ENCODE results near the gene SULT1C2. TPM values are rescaled to one million over a fixed set of nuclear protein-coding genes. Genes with fewer than 3 reads are reported as not detected.

The SULT1C2 gene
- total RNA-seq, 1 experiment from 2014 or later = 1.6 TPM

- no peaks in the 10 kb centered on the region for H3K79me2 ChIP-seq (ENCODE audit: insufficient read depth, low read length)
- Mint-ChIP-seq H3K4me1 (0 out of 4 replicates have a peak, but pooled peaks cover 0 to 2% of the 10 kb centered on the region in 2 experiments), H3K36me3 (ENCODE audit: insufficient read depth in 1 of 3, low read depth in 3 of 3) (no peaks in the 10 kb centered on the region), H3K27ac (no peak overlapping the region), H3K27me3 (ENCODE audit: low read depth) (no peaks in the 10 kb centered on the region; the same call in 1 of the 2 replicates), H3K4me3 (no peak overlapping the region), H3K9me3 (no peaks in the 10 kb centered on the region)
- no peak overlapping the region for H2BK12ac ChIP-seq (ENCODE audit: insufficient read length, low read depth, low read length)
- no peak overlapping the region for H3K18ac ChIP-seq (ENCODE audit: insufficient read length, low read depth, low read length)
- H2BK5ac ChIP-seq (ENCODE audit: insufficient read length, low read length) = no peak overlapping the region
- no peaks in the 10 kb centered on the region for H3K79me1 ChIP-seq (ENCODE audit: insufficient read depth, low read depth, low read length, poor library complexity, severe bottlenecking)
- no CpG with 5 or more reads among the region's 2 CpGs for WGBS (ENCODE audit: extremely low coverage, insufficient read length, low lambda C conversion rate)
- no peak overlapping the region for H2AK5ac ChIP-seq (ENCODE audit: insufficient read length, low read length)
- H3K4me1 ChIP-seq (ENCODE audit: insufficient read depth, low read length) = peaks cover 2% of the 10 kb centered on the region; the same call in 1 of the 2 replicates
- H4K8ac ChIP-seq (replicated peaks; ENCODE audit: insufficient read length, low read depth, low read length) = no peak overlapping the region
- H2BK120ac ChIP-seq (ENCODE audit: low read depth, low read length, poor library complexity, severe bottlenecking) = no peak overlapping the region
- H3K9ac ChIP-seq (ENCODE audit: extremely low read depth, insufficient read length, low read length) = no peak overlapping the region
- H3K23me2 ChIP-seq (ENCODE audit: insufficient read length, low read depth, low read length, poor library complexity, severe bottlenecking) = no peaks in the 10 kb centered on the region
- no peak overlapping the region for H4K91ac ChIP-seq (ENCODE audit: insufficient read length, low read depth, low read length)
- no peak for TF ChIP-seq CTCF (conservative IDR thresholded peaks at IDR 0.05)
- H3K4ac ChIP-seq (ENCODE audit: low read depth, low read length) = no peak overlapping the region
- H2BK15ac ChIP-seq (ENCODE audit: low read depth, low read length) = no peak overlapping the region
- H3K23ac ChIP-seq (ENCODE audit: insufficient read length, low read depth, low read length) = no peak overlapping the region
- no peak overlapping the region for H2AFZ ChIP-seq (ENCODE audit: low read length)
- no peak overlapping the region for H3K27ac ChIP-seq (ENCODE audit: insufficient read length, low read depth, low read length)
- no peak overlapping the region for H3K4me2 ChIP-seq (ENCODE audit: insufficient read depth, insufficient read length, low read length)
- H3K14ac ChIP-seq (ENCODE audit: insufficient read depth, low read length) = no peak overlapping the region
- no peak overlapping the region for H4K5ac ChIP-seq (ENCODE audit: insufficient read length, low read depth, low read length)
- H3K9me3 ChIP-seq (ENCODE audit: control insufficient read depth, low read depth, low read length) = no peaks in the 10 kb centered on the region
- no peak for DNase-seq
- no peaks in the 10 kb centered on the region for H3K27me3 ChIP-seq (ENCODE audit: insufficient read depth, low read length)
- no peaks in the 10 kb centered on the region for H4K20me1 ChIP-seq (ENCODE audit: control insufficient read depth, insufficient read depth, insufficient read length)
- no peak overlapping the region for H2BK20ac ChIP-seq (ENCODE audit: low read depth, low read length, poor library complexity, severe bottlenecking)
- H3T11ph ChIP-seq (ENCODE audit: low read length) = no peak overlapping the region
- no peak overlapping the region for H3K56ac ChIP-seq (ENCODE audit: insufficient read length, low read depth, low read length)
Observed at GRCh38 chr2:108349571-108349928, 60.9 kb downstream of the SULT1C2 start.

All from H9 (cell line).